ENCODE results near the gene GPR37. TPM values are rescaled to one million over a fixed set of nuclear protein-coding genes. Genes with fewer than 3 reads are reported as not detected.

The GPR37 gene
- total RNA-seq, 6 experiments from 2014 or later, result 8.9 to 16.0 (median 14.3) TPM

GRCh38 chr7:124723012-124723411 lies 42.6 kb downstream of the GPR37 start:
- DNase-seq (no peak), ATAC-seq (peak in 1 of 4 donors; percentile 45)
- intact Hi-C loops (cut with DNase I), result no loop called here
- H3K27ac ChIP-seq, result no peak overlapping the region
- no peaks in the 10 kb centered on the region for H3K36me3 ChIP-seq
- H3K9me3 ChIP-seq, result no peaks in the 10 kb centered on the region
- H3K27me3 ChIP-seq, result no peaks in the 10 kb centered on the region
- TF ChIP-seq CTCF (IDR thresholded peaks at IDR 0.05), result no peak
- TF ChIP-seq POLR2A (IDR thresholded peaks at IDR 0.05), result no peak
- no peak overlapping the region for H3K4me3 ChIP-seq
- WGBS (ENCODE audit: insufficient coverage, low coverage, low lambda C conversion rate, missing lambda C conversion rate), result 52% methylated on average over 2 of the region's 2 CpGs
- H3K4me1 ChIP-seq, result peaks cover 0 to 43% (median 9%) of the 10 kb centered on the region in 4 donors

GRCh38 chr7:124722292-124722691 lies 43.3 kb downstream of the GPR37 start:
- no peaks in the 10 kb centered on the region for H3K9me3 ChIP-seq
- TF ChIP-seq CTCF (IDR thresholded peaks at IDR 0.05) (no peak), POLR2A (IDR thresholded peaks at IDR 0.05) (no peak)
- H3K27ac ChIP-seq, result no peak overlapping the region
- intact Hi-C loops (cut with DNase I), result no loop called here
- no peak overlapping the region for H3K4me3 ChIP-seq
- WGBS (ENCODE audit: insufficient coverage, low coverage, low lambda C conversion rate, missing lambda C conversion rate), result 62% methylated on average over 3 of the region's 3 CpGs
- DNase-seq (no peak), ATAC-seq (no peak)
- peaks cover 0 to 47% (median 9%) of the 10 kb centered on the region in 4 donors for H3K4me1 ChIP-seq
- no peaks in the 10 kb centered on the region for H3K27me3 ChIP-seq
- H3K36me3 ChIP-seq, result no peaks in the 10 kb centered on the region

GRCh38 chr7:124720195-124720594 lies 45.4 kb downstream of the GPR37 start:
- ATAC-seq (no peak), DNase-seq (no peak)
- 75% methylated on average over 1 of the region's 1 CpG for WGBS (ENCODE audit: insufficient coverage, low coverage, low lambda C conversion rate, missing lambda C conversion rate)
- TF ChIP-seq POLR2A (IDR thresholded peaks at IDR 0.05), result no peak
- no peak for TF ChIP-seq CTCF (IDR thresholded peaks at IDR 0.05)
- no peak overlapping the region for H3K4me3 ChIP-seq
- no peak overlapping the region for H3K27ac ChIP-seq
- H3K36me3 ChIP-seq, result no peaks in the 10 kb centered on the region
- peaks cover 0 to 42% (median 7%) of the 10 kb centered on the region in 4 donors for H3K4me1 ChIP-seq
- H3K27me3 ChIP-seq, result no peaks in the 10 kb centered on the region
- intact Hi-C loops (cut with DNase I), result no loop called here
- H3K9me3 ChIP-seq, result no peaks in the 10 kb centered on the region

GRCh38 chr7:124718032-124718766 lies 47.4 kb downstream of the GPR37 start:
- Histone ChIP-seq H3K9me3 (no peaks in the 10 kb centered on the region), H3K36me3 (no peaks in the 10 kb centered on the region), H3K27me3 (no peaks in the 10 kb centered on the region), H3K4me3 (no peak overlapping the region), H3K27ac (peak overlapping the region; percentile 44 to 88 (median 88)), H3K4me1 (peaks cover 0 to 28% (median 0%) of the 10 kb centered on the region in 4 donors)
- DNase-seq (no peak), ATAC-seq (peak; percentile 94 to 98 (median 96))
- intact Hi-C loops (cut with DNase I), result no loop called here
- WGBS (ENCODE audit: insufficient coverage, low coverage, low lambda C conversion rate, missing lambda C conversion rate), result 41% methylated on average over 4 of the region's 4 CpGs
- TF ChIP-seq CTCF (IDR thresholded peaks at IDR 0.05), result no peak
- TF ChIP-seq POLR2A (IDR thresholded peaks at IDR 0.05), result no peak

Measured in right lobe of liver (tissue), 6 donors.